ENCODE data around the gene SERINC3.

SERINC3 gene

GRCh38 chr20:44461142-44461802, 60.6 kb downstream of the SERINC3 start:
- DNase-seq, result no peak

GRCh38 chr20:44460795-44461141, 61.1 kb downstream of the SERINC3 start:
- DNase-seq, result no peak

GRCh38 chr20:44459271-44459670, 62.6 kb downstream of the SERINC3 start:
- DNase-seq, result no peak

GRCh38 chr20:44457016-44457415, 64.9 kb downstream of the SERINC3 start:
- DNase-seq, result no peak

- no peak for DNase-seq
These were observed 65.3 kb downstream of the SERINC3 start for GRCh38 chr20:44456611-44457010.

GRCh38 chr20:44455126-44455525, 66.7 kb downstream of the SERINC3 start:
- DNase-seq, result no peak

- no peak for DNase-seq
These were observed 67.4 kb downstream of the SERINC3 start for GRCh38 chr20:44454306-44454963.

GRCh38 chr20:44450903-44451450, 70.9 kb downstream of the SERINC3 start:
- DNase-seq, result no peak

- no peak for DNase-seq
These were observed 71.5 kb downstream of the SERINC3 start for GRCh38 chr20:44450281-44450889.

GRCh38 chr20:44449864-44450263, 72.0 kb downstream of the SERINC3 start:
- no peak for DNase-seq

- no peak for DNase-seq
These were observed 72.9 kb downstream of the SERINC3 start for GRCh38 chr20:44448753-44449546.

- no peak for DNase-seq
These were observed 73.9 kb downstream of the SERINC3 start for GRCh38 chr20:44447827-44448419.
